ENCODE data around the gene IQSEC1. TPM values are rescaled to one million over a fixed set of nuclear protein-coding genes. Genes with fewer than 3 reads are reported as not detected.

Gene IQSEC1
- total RNA-seq, 1 donor from 2014 or later: 29.5 TPM

DNA sequence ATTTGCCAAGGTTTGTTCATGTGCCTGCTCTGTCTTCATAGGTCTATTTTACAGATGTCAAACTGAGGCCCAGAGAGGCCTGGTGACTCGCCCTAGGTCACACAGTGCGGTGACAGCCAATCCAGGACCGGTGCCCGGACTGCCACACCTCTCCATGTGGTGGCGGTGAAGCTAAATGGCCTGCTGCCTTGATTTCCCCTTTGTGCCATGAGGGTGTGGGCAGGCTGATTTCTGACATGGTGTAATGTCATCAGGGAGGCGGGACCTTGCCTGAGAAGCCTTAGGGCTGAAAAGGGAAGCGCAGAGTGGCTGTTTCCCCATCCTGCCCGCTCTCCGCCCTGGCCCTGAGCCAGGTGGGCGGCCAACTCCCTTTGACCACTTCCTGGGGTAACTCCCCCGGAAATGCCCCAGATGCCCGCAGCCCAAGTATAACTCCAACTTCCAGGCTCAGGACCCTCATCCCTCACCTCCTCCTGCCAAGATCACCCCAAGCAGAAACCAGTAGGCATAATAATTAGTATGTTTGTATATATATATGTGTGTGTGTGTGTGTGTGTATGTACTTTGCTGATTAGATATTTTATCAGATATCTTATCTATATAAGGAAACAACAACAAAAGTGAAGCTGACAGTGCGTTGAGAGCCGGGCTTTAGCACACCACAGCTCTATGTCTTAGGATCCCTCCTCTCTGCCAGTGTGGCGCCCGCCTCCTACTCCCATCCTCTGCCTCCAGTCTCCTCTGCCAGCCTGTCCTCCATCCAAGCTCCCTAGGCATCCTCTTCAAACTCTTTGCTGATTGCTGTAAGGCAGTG is 63.9 kb downstream of the IQSEC1 start:
- Mint-ChIP-seq H3K4me3 (ENCODE audit: unreplicated experiment) (no peak overlapping the region), H3K4me1 (ENCODE audit: low read depth, unreplicated experiment) (peaks cover 30% of the 10 kb centered on the region), H3K9me3 (ENCODE audit: unreplicated experiment) (no peaks in the 10 kb centered on the region), H3K27ac (ENCODE audit: unreplicated experiment) (peak overlapping the region; percentile 56), H3K27me3 (ENCODE audit: low read depth, unreplicated experiment) (peaks cover 4% of the 10 kb centered on the region), H3K36me3 (ENCODE audit: low read depth, unreplicated experiment) (peaks cover 9% of the 10 kb centered on the region)
- DNase-seq (ENCODE audit: low read depth): no peak
- H3K27ac ChIP-seq (ENCODE audit: low read depth, low read length): no peak overlapping the region
- no peak overlapping the region for H2AFZ ChIP-seq (ENCODE audit: low read depth, low read length)
- H3K27me3 ChIP-seq (ENCODE audit: insufficient read depth, low read length): no peaks in the 10 kb centered on the region
- H3K4me3 ChIP-seq (ENCODE audit: insufficient read depth, low read depth, low read length): no peak overlapping the region
- H3K79me2 ChIP-seq (ENCODE audit: insufficient read depth, low read length): no peaks in the 10 kb centered on the region
- H3K9ac ChIP-seq (ENCODE audit: low read length): no peak overlapping the region
- peaks cover 6% of the 10 kb centered on the region for H3K4me1 ChIP-seq (ENCODE audit: insufficient read depth, low read length)
- H4K20me1 ChIP-seq (ENCODE audit: insufficient read depth, low read length): peaks cover 39% of the 10 kb centered on the region
- H3K36me3 ChIP-seq (ENCODE audit: insufficient read depth, low read length): no peaks in the 10 kb centered on the region
- no peak for FAIRE-seq
- no peak overlapping the region for H3K4me2 ChIP-seq (ENCODE audit: low read length)
- TF ChIP-seq EZH2 (IDR thresholded peaks at IDR 0.05; ENCODE audit: insufficient read depth, low read length): no peak
- TF ChIP-seq, protein P1, sequence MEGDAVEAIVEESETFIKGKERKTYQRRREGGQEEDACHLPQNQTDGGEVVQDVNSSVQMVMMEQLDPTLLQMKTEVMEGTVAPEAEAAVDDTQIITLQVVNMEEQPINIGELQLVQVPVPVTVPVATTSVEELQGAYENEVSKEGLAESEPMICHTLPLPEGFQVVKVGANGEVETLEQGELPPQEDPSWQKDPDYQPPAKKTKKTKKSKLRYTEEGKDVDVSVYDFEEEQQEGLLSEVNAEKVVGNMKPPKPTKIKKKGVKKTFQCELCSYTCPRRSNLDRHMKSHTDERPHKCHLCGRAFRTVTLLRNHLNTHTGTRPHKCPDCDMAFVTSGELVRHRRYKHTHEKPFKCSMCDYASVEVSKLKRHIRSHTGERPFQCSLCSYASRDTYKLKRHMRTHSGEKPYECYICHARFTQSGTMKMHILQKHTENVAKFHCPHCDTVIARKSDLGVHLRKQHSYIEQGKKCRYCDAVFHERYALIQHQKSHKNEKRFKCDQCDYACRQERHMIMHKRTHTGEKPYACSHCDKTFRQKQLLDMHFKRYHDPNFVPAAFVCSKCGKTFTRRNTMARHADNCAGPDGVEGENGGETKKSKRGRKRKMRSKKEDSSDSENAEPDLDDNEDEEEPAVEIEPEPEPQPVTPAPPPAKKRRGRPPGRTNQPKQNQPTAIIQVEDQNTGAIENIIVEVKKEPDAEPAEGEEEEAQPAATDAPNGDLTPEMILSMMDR (IDR thresholded peaks at IDR 0.05; ENCODE audit: insufficient read depth, low read depth, low read length): no peak
- no peaks in the 10 kb centered on the region for H3K9me3 ChIP-seq (ENCODE audit: insufficient read depth, low read depth, low read length)

GRCh38 chr3:13008155-13008995 is 64.9 kb downstream of the IQSEC1 start:
- Histone ChIP-seq H3K4me3 (ENCODE audit: insufficient read depth, low read depth, low read length) (no peak overlapping the region), H3K27me3 (ENCODE audit: insufficient read depth, low read length) (no peaks in the 10 kb centered on the region), H3K27ac (ENCODE audit: low read depth, low read length) (no peak overlapping the region), H3K36me3 (ENCODE audit: insufficient read depth, low read length) (no peaks in the 10 kb centered on the region), H2AFZ (ENCODE audit: low read depth, low read length) (no peak overlapping the region), H3K9me3 (ENCODE audit: insufficient read depth, low read depth, low read length) (no peaks in the 10 kb centered on the region), H3K79me2 (ENCODE audit: insufficient read depth, low read length) (no peaks in the 10 kb centered on the region), H3K9ac (ENCODE audit: low read length) (no peak overlapping the region), H4K20me1 (ENCODE audit: insufficient read depth, low read length) (peaks cover 34% of the 10 kb centered on the region), H3K4me1 (ENCODE audit: insufficient read depth, low read length) (peaks cover 6% of the 10 kb centered on the region), H3K4me2 (ENCODE audit: low read length) (no peak overlapping the region)
- FAIRE-seq (no peak), DNase-seq (ENCODE audit: low read depth) (no peak)
- peaks cover 4% of the 10 kb centered on the region for H3K27me3 Mint-ChIP-seq (ENCODE audit: low read depth, unreplicated experiment)
- no peak overlapping the region for H3K4me3 Mint-ChIP-seq (ENCODE audit: unreplicated experiment)
- H3K27ac Mint-ChIP-seq (ENCODE audit: unreplicated experiment): peak overlapping the region; percentile 72
- H3K36me3 Mint-ChIP-seq (ENCODE audit: low read depth, unreplicated experiment): peaks cover 9% of the 10 kb centered on the region
- no peaks in the 10 kb centered on the region for H3K9me3 Mint-ChIP-seq (ENCODE audit: unreplicated experiment)
- peaks cover 30% of the 10 kb centered on the region for H3K4me1 Mint-ChIP-seq (ENCODE audit: low read depth, unreplicated experiment)
- no peak for TF ChIP-seq EZH2 (IDR thresholded peaks at IDR 0.05; ENCODE audit: insufficient read depth, low read length)
- TF ChIP-seq, protein P1 (IDR thresholded peaks at IDR 0.05; ENCODE audit: insufficient read depth, low read depth, low read length): no peak
